LNCaP clone FGC (cell line): ENCODE measurements around the gene HID1.

Experiments used
- DNase-seq: peaks from one replicate; pipeline ENCODE4 v3.0.0-alpha.2; 2011; ENCODE audit warnings: low read depth
- H3K4me3 ChIP-seq: 2 replicates; pipeline ENCODE4 v1.5.1; 2011; ENCODE audit warnings: mild to moderate bottlenecking, low read depth, low read length, control low read depth
- CTCF ChIP-seq: IDR thresholded peaks from 2 replicates; pipeline ENCODE4 v1.5.1; 2012; ENCODE audit warnings: mild to moderate bottlenecking; ENCODE audit not compliant: control insufficient read depth, insufficient read depth; ENCODE audit errors: extremely low read depth

Gene HID1

GRCh38 chr17:74968361-74968780, 4.2 kb downstream of the HID1 start:
- H3K4me3 ChIP-seq = no peak overlapping the region
- TF ChIP-seq CTCF = no peak
- peak; percentile 52 for DNase-seq

GRCh38 chr17:74964988-74965622, 7.5 kb downstream of the HID1 start:
- no peak for TF ChIP-seq CTCF
- DNase-seq = no peak

GRCh38 chr17:74964246-74964761, 8.3 kb downstream of the HID1 start:
- no peak overlapping the region for H3K4me3 ChIP-seq
- TF ChIP-seq CTCF = no peak
- DNase-seq = no peak

More at GRCh38 chr17:74964988-74965622, 7.5 kb downstream of the HID1 start:
- H3K4me3 ChIP-seq = no peak overlapping the region

GRCh38 chr17:74963656-74964055, 8.9 kb downstream of the HID1 start:
- no peak for TF ChIP-seq CTCF
- DNase-seq = no peak
- H3K4me3 ChIP-seq = no peak overlapping the region

GRCh38 chr17:74962622-74963394, 9.8 kb downstream of the HID1 start:
- DNase-seq = no peak
- no peak for TF ChIP-seq CTCF
- H3K4me3 ChIP-seq = no peak overlapping the region

GRCh38 chr17:74961657-74962350, 10.8 kb downstream of the HID1 start:
- TF ChIP-seq CTCF = peak; percentile 75
- DNase-seq = peak; percentile 56
- H3K4me3 ChIP-seq = no peak overlapping the region
